NCI-H146 treated with DMSO at 0.1 percent for 48 hours (cell line): ENCODE results near the gene FBLN2.

Experiments
- DNase-seq: peaks from one replicate; lab custom pipeline; 2025; ENCODE audit not compliant: unreplicated experiment; lab: John Stamatoyannopoulos, UW

Gene FBLN2

DNA sequence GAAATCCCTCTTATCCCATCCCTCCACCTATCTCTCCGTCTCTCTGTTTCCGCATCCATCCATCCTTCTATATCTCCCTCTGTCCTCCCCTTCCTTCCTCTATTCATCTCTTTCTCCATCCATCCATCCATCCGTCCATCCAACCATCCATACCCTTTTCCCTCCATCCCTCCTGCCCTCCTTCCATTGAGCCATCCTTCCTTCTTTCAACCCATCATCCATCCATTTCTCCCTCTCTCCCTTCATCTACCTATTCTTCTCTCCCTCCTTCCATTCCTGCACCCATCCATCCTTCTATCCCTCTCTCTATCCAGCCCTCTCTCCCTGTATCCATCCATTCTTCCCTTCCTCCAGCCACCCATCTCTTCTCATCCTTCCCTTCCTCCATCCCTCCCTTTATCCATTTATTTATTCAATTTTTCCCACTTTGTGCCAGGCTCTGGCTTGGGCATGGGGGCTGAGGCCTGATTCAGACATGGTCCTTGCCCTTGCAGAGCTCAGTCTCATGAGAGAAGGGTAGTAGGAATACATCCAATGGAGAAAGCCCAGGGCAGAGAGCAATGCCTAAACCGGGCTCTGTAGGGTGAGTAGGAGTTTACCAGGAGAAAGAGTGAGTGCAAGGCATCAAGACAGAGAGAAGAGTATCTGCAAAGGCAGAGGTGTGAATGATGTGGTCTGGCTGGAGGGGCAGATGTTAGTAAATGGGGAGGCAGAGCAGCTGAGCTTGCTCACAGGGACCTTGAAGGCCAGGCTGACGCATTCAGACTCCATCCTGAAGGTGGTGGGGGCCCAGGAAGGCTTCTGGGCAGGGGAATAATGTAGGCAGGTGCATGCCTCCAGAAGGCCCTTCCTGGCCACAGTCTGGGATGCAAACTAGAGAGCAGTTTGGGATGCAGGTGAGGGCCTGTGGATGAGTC lies 19.5 kb upstream of the FBLN2 start:
- no peak for DNase-seq

- DNase-seq: no peak
These were observed 18.5 kb upstream of the FBLN2 start for GRCh38 chr3:13530241-13531009.

DNA sequence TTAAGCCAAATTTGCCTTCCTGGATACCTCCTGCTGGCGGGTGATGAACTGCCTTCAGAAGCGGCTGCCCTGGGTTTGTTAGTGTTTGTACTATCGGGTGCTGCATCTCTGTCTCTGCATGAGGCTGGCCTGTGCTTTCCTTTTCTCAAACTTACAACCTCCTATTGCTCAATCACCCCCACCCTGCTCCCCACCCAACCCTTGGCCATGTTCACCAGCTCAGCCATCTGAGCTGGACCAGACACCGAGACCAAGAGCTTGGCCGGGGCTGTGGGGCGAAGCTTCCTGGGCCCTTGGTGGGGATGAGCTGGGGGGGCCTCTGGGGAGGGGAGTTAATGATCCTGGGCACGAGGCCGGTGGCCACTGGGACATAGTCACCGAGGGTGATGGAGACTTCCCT lies 16.8 kb upstream of the FBLN2 start:
- DNase-seq: no peak

GRCh38 chr3:13532631-13533030 lies 16.3 kb upstream of the FBLN2 start:
- no peak for DNase-seq

- no peak for DNase-seq
These were observed 15.0 kb upstream of the FBLN2 start for GRCh38 chr3:13533885-13534301.

GRCh38 chr3:13535526-13535875 lies 13.4 kb upstream of the FBLN2 start:
- no peak for DNase-seq

- no peak for DNase-seq
These were observed 13.0 kb upstream of the FBLN2 start for GRCh38 chr3:13535905-13536304.

DNA sequence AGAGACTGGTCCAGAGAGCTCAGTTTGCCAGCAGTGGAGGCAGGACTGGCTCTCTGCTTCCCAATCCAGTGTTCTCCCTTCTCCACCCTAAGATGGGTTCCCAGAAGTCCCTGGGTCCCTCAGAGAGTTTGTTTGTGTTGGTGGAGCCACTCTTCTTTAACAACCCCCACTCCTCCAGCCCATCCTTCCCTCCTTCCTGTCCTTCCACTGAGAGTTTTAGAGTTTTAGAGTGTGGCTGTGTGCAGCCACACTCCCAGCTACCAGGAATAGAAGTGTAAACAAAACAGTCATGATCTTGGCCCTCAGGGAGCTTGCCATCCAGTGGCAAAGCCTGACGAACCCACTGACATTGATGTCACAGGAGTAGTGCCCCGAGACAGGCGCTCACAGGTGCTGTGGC lies 12.5 kb upstream of the FBLN2 start:
- DNase-seq: no peak

GRCh38 chr3:13536832-13537231 lies 12.1 kb upstream of the FBLN2 start:
- no peak for DNase-seq

GRCh38 chr3:13537244-13537908 lies 11.5 kb upstream of the FBLN2 start:
- DNase-seq: no peak

- DNase-seq: no peak
These were observed 11.0 kb upstream of the FBLN2 start for GRCh38 chr3:13537909-13538296.

DNA sequence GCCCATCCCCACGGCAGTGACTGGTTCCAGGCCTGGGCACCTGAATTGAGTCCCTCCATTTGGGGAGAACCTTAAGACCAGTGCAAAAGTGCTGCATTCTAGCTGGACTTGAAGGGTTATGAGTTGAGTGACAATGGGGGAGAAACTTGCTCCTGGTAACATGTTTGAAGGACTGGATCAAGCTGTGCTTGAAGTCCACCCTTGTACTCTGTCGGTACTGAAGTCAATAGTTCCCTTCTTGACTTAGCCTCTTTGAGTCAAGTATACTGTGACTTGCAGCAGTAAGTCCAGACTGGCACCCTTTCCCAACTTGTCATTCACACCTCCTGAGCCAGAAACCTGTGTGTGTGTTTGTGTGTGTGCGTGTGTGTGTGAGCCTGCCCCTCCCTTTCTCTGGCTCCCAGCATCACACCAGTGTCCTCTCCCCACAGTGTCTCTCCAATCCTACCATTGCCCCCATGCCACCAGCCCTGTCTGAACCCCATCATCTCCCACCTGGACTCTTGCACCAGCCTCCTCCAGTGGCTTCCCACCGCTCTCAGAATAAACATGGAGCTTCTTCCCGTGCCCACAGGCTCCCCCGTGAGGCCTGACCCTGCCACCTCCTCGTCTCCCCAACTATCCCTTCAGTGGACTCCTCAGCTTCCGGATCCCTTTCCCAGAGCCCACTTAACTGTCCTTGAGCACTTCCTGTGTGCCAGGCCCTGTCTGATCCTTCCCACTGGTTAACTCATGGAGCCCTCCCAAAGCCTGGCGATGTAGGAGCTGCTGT lies 10.2 kb upstream of the FBLN2 start:
- DNase-seq: no peak

GRCh38 chr3:13539292-13539638 lies 9.7 kb upstream of the FBLN2 start:
- no peak for DNase-seq

DNA sequence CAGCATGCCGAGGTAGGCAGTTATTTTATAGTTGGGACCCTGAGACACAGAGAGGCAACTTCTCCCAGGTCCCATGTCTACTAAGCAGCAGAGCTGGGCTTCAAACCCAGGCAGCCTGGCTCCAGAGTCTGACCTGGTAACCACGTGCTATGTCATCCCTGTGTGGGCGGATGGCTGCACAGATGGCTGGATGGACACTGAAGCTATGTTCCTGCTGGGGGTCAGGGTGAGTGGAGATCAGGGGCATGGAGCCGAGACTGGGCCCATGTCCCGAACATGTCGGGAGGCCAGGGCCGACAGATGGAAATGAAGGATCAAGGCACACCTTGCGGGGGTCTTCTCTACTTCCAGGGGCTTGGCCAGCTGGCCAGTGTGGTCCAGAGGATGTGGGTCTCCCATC lies 9.3 kb upstream of the FBLN2 start:
- DNase-seq: no peak

DNA sequence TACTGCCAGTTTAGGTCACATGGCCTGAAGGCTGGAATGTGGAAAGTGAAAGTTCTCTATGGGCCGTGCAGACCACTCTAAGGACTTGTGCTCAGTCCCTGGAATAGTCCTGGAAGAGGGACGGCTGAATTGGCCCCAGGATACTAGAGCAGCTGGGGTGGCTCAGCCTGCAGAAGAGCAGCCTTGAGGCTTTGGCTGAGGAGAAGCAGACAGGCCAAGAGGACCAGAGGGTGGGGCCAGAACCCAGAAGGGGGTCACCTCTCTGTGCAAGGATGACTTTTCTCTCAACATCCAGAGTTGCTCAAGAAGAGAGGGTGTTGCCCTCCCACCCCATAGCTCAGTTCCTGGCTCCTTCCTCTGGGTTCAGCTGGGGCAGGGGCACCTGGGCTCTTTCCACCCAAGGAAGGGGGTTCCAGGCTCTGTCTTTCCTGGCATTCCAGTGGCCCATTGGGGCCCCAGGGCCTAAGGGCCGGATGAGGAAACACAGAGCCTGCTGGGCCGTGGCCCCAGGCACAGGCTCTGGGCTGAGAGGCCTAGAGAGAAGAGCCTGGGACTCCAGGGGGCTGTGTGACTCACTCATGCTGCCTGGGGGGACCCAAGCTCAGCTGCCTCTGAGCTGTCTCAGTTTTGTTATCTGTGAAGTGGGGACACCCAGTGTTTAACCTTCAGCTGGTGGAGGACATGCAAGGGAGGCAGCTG lies 8.5 kb upstream of the FBLN2 start:
- DNase-seq: no peak

- DNase-seq: no peak
These were observed 7.2 kb upstream of the FBLN2 start for GRCh38 chr3:13541691-13542090.

DNA sequence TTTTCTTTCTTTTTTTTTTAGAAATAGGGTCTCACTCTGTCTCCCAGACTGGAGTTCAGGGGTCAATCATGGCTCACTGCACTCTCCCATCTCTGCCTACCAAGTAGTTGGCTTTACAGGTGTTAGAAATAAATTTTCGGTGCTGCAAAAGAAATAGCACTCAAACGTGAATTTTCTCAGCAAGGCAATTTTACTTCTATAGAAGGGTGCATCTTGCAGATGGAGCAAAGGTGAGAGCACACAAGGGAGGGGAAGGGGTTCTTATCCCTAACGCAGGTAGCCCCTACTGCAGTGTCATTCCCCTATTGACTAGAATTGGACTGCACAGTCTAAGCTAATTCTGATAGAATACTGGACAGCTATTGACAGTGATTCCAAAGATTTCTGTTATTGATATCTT lies 6.8 kb upstream of the FBLN2 start:
- no peak for DNase-seq

GRCh38 chr3:13543253-13543652 lies 5.7 kb upstream of the FBLN2 start:
- DNase-seq: no peak

GRCh38 chr3:13544293-13544831 lies 4.6 kb upstream of the FBLN2 start:
- no peak for DNase-seq

GRCh38 chr3:13544951-13545651 lies 3.8 kb upstream of the FBLN2 start:
- DNase-seq: no peak
